ENCODE results near the gene MARCKSL1.
"Not testable (repeated sequence)": the region's sequence is repeated elsewhere in the genome, so short reads cannot be mapped to it uniquely, and the experiment has no call there.

Gene MARCKSL1

GRCh38 chr1:32291708-32292538, 44.1 kb downstream of the MARCKSL1 start, which contains the start of gene HDAC1:
HDAC1 (plus strand) TSS chr1:32292083; CDS start chr1:32292170, 87 bp downstream.
- no peaks in the 10 kb centered on the region for H3K27me3 ChIP-seq (replicated peaks in 2 of 5; ENCODE audit: control insufficient read depth in 4 of 5, insufficient read depth in 5 of 5, low read length in 4 of 5)
- peaks cover 0 to 17% (median 12%) of the 10 kb centered on the region in 4 experiments for H3K4me1 ChIP-seq (ENCODE audit: control extremely low read depth in 1 of 4, control insufficient read depth in 4 of 4, insufficient read depth in 4 of 4, low read length in 3 of 4)
- H3K9me3 ChIP-seq (ENCODE audit: control extremely low read depth in 1 of 5, control insufficient read depth in 4 of 5, insufficient read depth in 2 of 5, low read depth in 1 of 5, low read length in 4 of 5), result no peaks in the 10 kb centered on the region
- peak within 1 kb of the TSS; percentile 54 to 89 for H3K27ac ChIP-seq (ENCODE audit: insufficient read depth in 1 of 2, low read depth in 1 of 2, low read length in 2 of 2, poor library complexity in 1 of 2, severe bottlenecking in 2 of 2)
- H3K36me3 ChIP-seq (ENCODE audit: control insufficient read depth in 4 of 4, insufficient read depth in 4 of 4, low read length in 3 of 4), result peaks cover 0 to 7% (median 0%) of the 10 kb centered on the region in 4 experiments
- peak; percentile 98 to 99 (median 99) for DNase-seq
- WGBS (ENCODE audit: insufficient coverage), result 0% methylated on average over 45 of the region's 67 CpGs
- ChIA-PET CTCF (interaction anchor here (0.7 to 3.7 kb wide), 7 partner anchors 30 to 82 kb away, joined by 3 to 27 read pairs (median 5); partner anchors contain the start of gene LCK), POLR2A (interaction anchor here (1.1 to 1.6 kb wide), 3 partner anchors 9 to 49 kb away, joined by 3 to 5 read pairs (median 4); no protein-coding TSS in a partner anchor)
- H3K4me3 ChIP-seq (ENCODE audit: control insufficient read depth in 1 of 7, extremely low read depth in 1 of 7, insufficient read depth in 4 of 7, low read depth in 2 of 7, low read length in 6 of 7), result peak within 1 kb of the TSS; percentile 91 to 99 (median 95)

GRCh38 chr1:32291145-32291707, 44.8 kb downstream of the MARCKSL1 start:
- 41% methylated on average over 8 of the region's 10 CpGs for WGBS (ENCODE audit: insufficient coverage)
- ChIA-PET CTCF (interaction anchor here (1.0 to 3.7 kb wide), 7 partner anchors 13 to 81 kb away, joined by 3 to 27 read pairs (median 5); partner anchors contain the start of gene LCK), POLR2A (interaction anchor here (1.1 to 1.6 kb wide), 2 partner anchors 42 to 49 kb away, joined by 3 to 5 read pairs; no protein-coding TSS in a partner anchor)
- H3K27me3 ChIP-seq (replicated peaks in 2 of 5; ENCODE audit: control insufficient read depth in 4 of 5, insufficient read depth in 5 of 5, low read length in 4 of 5), result no peaks in the 10 kb centered on the region
- peak overlapping the region; percentile 91 to 99 (median 95) for H3K4me3 ChIP-seq (ENCODE audit: control insufficient read depth in 1 of 7, extremely low read depth in 1 of 7, insufficient read depth in 4 of 7, low read depth in 2 of 7, low read length in 6 of 7)
- peaks cover 0 to 5% (median 0%) of the 10 kb centered on the region in 4 experiments for H3K36me3 ChIP-seq (ENCODE audit: control insufficient read depth in 4 of 4, insufficient read depth in 4 of 4, low read length in 3 of 4)
- H3K9me3 ChIP-seq (ENCODE audit: control extremely low read depth in 1 of 5, control insufficient read depth in 4 of 5, insufficient read depth in 2 of 5, low read depth in 1 of 5, low read length in 4 of 5), result no peaks in the 10 kb centered on the region
- H3K4me1 ChIP-seq (ENCODE audit: control extremely low read depth in 1 of 4, control insufficient read depth in 4 of 4, insufficient read depth in 4 of 4, low read length in 3 of 4), result peaks cover 0 to 17% (median 12%) of the 10 kb centered on the region in 4 experiments
- peak overlapping the region; percentile 19 to 89 for H3K27ac ChIP-seq (ENCODE audit: insufficient read depth in 1 of 2, low read depth in 1 of 2, low read length in 2 of 2, poor library complexity in 1 of 2, severe bottlenecking in 2 of 2)
- peak in 1 of 3 donors; percentile 10 for DNase-seq

- H3K27me3 ChIP-seq (replicated peaks in 2 of 5; ENCODE audit: control insufficient read depth in 4 of 5, insufficient read depth in 5 of 5, low read length in 4 of 5), result no peaks in the 10 kb centered on the region
- CTCF ChIA-PET, result interaction anchor here (3.7 kb wide), 1 partner anchor 40 kb away, joined by 27 read pairs; the partner anchor contains the start of gene LCK
Observed at GRCh38 chr1:32289256-32289655, 46.8 kb downstream of the MARCKSL1 start.

GRCh38 chr1:32286763-32287162, 49.3 kb downstream of the MARCKSL1 start:
- WGBS (ENCODE audit: insufficient coverage), result no CpG with 5 or more reads among the region's 4 CpGs
- Histone ChIP-seq H3K4me3 (ENCODE audit: control insufficient read depth in 1 of 7, extremely low read depth in 1 of 7, insufficient read depth in 4 of 7, low read depth in 2 of 7, low read length in 6 of 7) (no peak overlapping the region), H3K9me3 (ENCODE audit: control extremely low read depth in 1 of 5, control insufficient read depth in 4 of 5, insufficient read depth in 2 of 5, low read depth in 1 of 5, low read length in 4 of 5) (no peaks in the 10 kb centered on the region), H3K27me3 (replicated peaks in 2 of 5; ENCODE audit: control insufficient read depth in 4 of 5, insufficient read depth in 5 of 5, low read length in 4 of 5) (no peaks in the 10 kb centered on the region), H3K27ac (ENCODE audit: insufficient read depth in 1 of 2, low read depth in 1 of 2, low read length in 2 of 2, poor library complexity in 1 of 2, severe bottlenecking in 2 of 2) (no peak overlapping the region), H3K4me1 (ENCODE audit: control extremely low read depth in 1 of 4, control insufficient read depth in 4 of 4, insufficient read depth in 4 of 4, low read length in 3 of 4) (peaks cover 0 to 7% (median 5%) of the 10 kb centered on the region in 4 experiments), H3K36me3 (ENCODE audit: control insufficient read depth in 4 of 4, insufficient read depth in 4 of 4, low read length in 3 of 4) (no peaks in the 10 kb centered on the region)
- CTCF ChIA-PET, result interaction anchor here (0.6 to 2.3 kb wide), 3 partner anchors 10 to 71 kb away, joined by 3 to 14 read pairs (median 4); partner anchors contain the start of gene FAM167B
- DNase-seq, result no peak
- POLR2A ChIA-PET, result no interaction called here

More at GRCh38 chr1:32289256-32289655, 46.8 kb downstream of the MARCKSL1 start:
- H3K27ac ChIP-seq (ENCODE audit: insufficient read depth in 1 of 2, low read depth in 1 of 2, low read length in 2 of 2, poor library complexity in 1 of 2, severe bottlenecking in 2 of 2), result no peak overlapping the region
- POLR2A ChIA-PET, result no interaction called here
- H3K4me3 ChIP-seq (ENCODE audit: control insufficient read depth in 1 of 7, extremely low read depth in 1 of 7, insufficient read depth in 4 of 7, low read depth in 2 of 7, low read length in 6 of 7), result no peak overlapping the region
- 96% methylated on average over 2 of the region's 7 CpGs for WGBS (ENCODE audit: insufficient coverage)
- DNase-seq, result no peak
- H3K36me3 ChIP-seq (ENCODE audit: control insufficient read depth in 4 of 4, insufficient read depth in 4 of 4, low read length in 3 of 4), result no peaks in the 10 kb centered on the region
- no peaks in the 10 kb centered on the region for H3K9me3 ChIP-seq (ENCODE audit: control extremely low read depth in 1 of 5, control insufficient read depth in 4 of 5, insufficient read depth in 2 of 5, low read depth in 1 of 5, low read length in 4 of 5)
- peaks cover 0 to 17% (median 12%) of the 10 kb centered on the region in 4 experiments for H3K4me1 ChIP-seq (ENCODE audit: control extremely low read depth in 1 of 4, control insufficient read depth in 4 of 4, insufficient read depth in 4 of 4, low read length in 3 of 4)

- Histone ChIP-seq H3K4me1 (ENCODE audit: control extremely low read depth in 1 of 4, control insufficient read depth in 4 of 4, insufficient read depth in 4 of 4, low read length in 3 of 4) (no peaks in the 10 kb centered on the region), H3K4me3 (ENCODE audit: control insufficient read depth in 1 of 7, extremely low read depth in 1 of 7, insufficient read depth in 4 of 7, low read depth in 2 of 7, low read length in 6 of 7) (no peak overlapping the region), H3K27me3 (replicated peaks in 2 of 5; ENCODE audit: control insufficient read depth in 4 of 5, insufficient read depth in 5 of 5, low read length in 4 of 5) (no peaks in the 10 kb centered on the region), H3K27ac (ENCODE audit: insufficient read depth in 1 of 2, low read depth in 1 of 2, low read length in 2 of 2, poor library complexity in 1 of 2, severe bottlenecking in 2 of 2) (no peak overlapping the region), H3K36me3 (ENCODE audit: control insufficient read depth in 4 of 4, insufficient read depth in 4 of 4, low read length in 3 of 4) (no peaks in the 10 kb centered on the region), H3K9me3 (ENCODE audit: control extremely low read depth in 1 of 5, control insufficient read depth in 4 of 5, insufficient read depth in 2 of 5, low read depth in 1 of 5, low read length in 4 of 5) (no peaks in the 10 kb centered on the region)
- 100% methylated on average over 2 of the region's 3 CpGs for WGBS (ENCODE audit: insufficient coverage)
- ChIA-PET POLR2A (no interaction called here), CTCF (no interaction called here)
- no peak for DNase-seq
Observed at GRCh38 chr1:32285658-32286057, 50.4 kb downstream of the MARCKSL1 start.

GRCh38 chr1:32284777-32285176, 51.3 kb downstream of the MARCKSL1 start:
- POLR2A ChIA-PET; DNase-seq; H3K27me3 ChIP-seq (replicated peaks in 2 of 5; ENCODE audit: control insufficient read depth in 4 of 5, insufficient read depth in 5 of 5, low read length in 4 of 5); H3K4me3 ChIP-seq (ENCODE audit: control insufficient read depth in 1 of 7, extremely low read depth in 1 of 7, insufficient read depth in 4 of 7, low read depth in 2 of 7, low read length in 6 of 7); H3K9me3 ChIP-seq (ENCODE audit: control extremely low read depth in 1 of 5, control insufficient read depth in 4 of 5, insufficient read depth in 2 of 5, low read depth in 1 of 5, low read length in 4 of 5); H3K36me3 ChIP-seq (ENCODE audit: control insufficient read depth in 4 of 4, insufficient read depth in 4 of 4, low read length in 3 of 4); CTCF ChIA-PET; H3K27ac ChIP-seq (ENCODE audit: insufficient read depth in 1 of 2, low read depth in 1 of 2, low read length in 2 of 2, poor library complexity in 1 of 2, severe bottlenecking in 2 of 2); H3K4me1 ChIP-seq (ENCODE audit: control extremely low read depth in 1 of 4, control insufficient read depth in 4 of 4, insufficient read depth in 4 of 4, low read length in 3 of 4): not testable (repeated sequence)
- 98% methylated on average over 6 of the region's 8 CpGs for WGBS (ENCODE audit: insufficient coverage)

Data from common myeloid progenitor, CD34-positive (primary cell).